Muscle layer of duodenum (tissue), 2 donors: ENCODE measurements around the gene CACHD1.

ENCODE experiments used
- H3K27ac ChIP-seq: one replicate; pipeline ENCODE4 v1.7.0; 2013; ENCODE audit warnings: mild to moderate bottlenecking, low read length
- H3K27me3 ChIP-seq: one replicate; pipeline ENCODE4 v1.7.0; 2013; ENCODE audit warnings: low read depth, mild to moderate bottlenecking, control low read depth, low read length
- H3K36me3 ChIP-seq, 2 donors: one replicate each; pipeline ENCODE4 v1.7.0; 2013; ENCODE audit warnings: low read length in 2 of 2, control low read depth in 1 of 2, mild to moderate bottlenecking in 1 of 2; ENCODE audit not compliant: insufficient read depth in 2 of 2, control insufficient read depth in 1 of 2
- H3K4me1 ChIP-seq, 2 donors: one replicate each; pipeline ENCODE4 v1.7.0; 2013; ENCODE audit warnings: low read length in 2 of 2, mild to moderate bottlenecking in 2 of 2, control low read depth in 1 of 2, moderate library complexity in 1 of 2; ENCODE audit not compliant: insufficient read depth in 2 of 2, control insufficient read depth in 1 of 2
- H3K4me3 ChIP-seq, 2 donors: one replicate each; pipeline ENCODE4 v1.7.0; 2013; ENCODE audit warnings: low read length in 2 of 2, low read depth in 1 of 2, mild to moderate bottlenecking in 1 of 2
- H3K9me3 ChIP-seq, 2 donors: one replicate each; pipeline ENCODE4 v1.7.0; 2013; ENCODE audit warnings: low read length in 2 of 2, control low read depth in 1 of 2, mild to moderate bottlenecking in 1 of 2; ENCODE audit not compliant: control insufficient read depth in 1 of 2
- donor health status: healthy.

Gene CACHD1

DNA sequence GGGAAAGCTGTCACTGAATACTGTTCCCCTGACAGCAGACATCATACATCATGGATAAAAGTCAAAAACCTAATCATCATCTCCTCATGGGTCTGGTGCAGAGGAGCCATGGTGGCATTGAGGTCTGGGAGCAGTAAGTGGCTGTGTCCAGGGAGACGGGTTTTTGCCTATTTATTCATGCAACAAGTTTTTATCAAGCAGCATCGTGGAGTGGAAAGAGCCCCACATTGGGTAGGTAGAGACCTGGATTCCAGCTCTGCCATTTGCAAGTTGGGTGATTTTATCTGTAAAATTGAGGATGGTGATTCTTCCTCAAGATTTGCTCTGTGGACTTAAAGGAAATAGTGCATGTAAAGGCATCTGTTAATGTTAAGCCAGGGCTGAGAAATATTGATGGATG is 4.2 kb downstream of the CACHD1 start:
- peaks cover 0 to 29% of the 10 kb centered on the region in 2 donors for H3K4me1 ChIP-seq
- no peaks in the 10 kb centered on the region for H3K36me3 ChIP-seq
- H3K4me3 ChIP-seq, result no peak overlapping the region
- H3K9me3 ChIP-seq, result no peaks in the 10 kb centered on the region
- H3K27ac ChIP-seq, result no peak overlapping the region
- peaks cover 4% of the 10 kb centered on the region for H3K27me3 ChIP-seq

DNA sequence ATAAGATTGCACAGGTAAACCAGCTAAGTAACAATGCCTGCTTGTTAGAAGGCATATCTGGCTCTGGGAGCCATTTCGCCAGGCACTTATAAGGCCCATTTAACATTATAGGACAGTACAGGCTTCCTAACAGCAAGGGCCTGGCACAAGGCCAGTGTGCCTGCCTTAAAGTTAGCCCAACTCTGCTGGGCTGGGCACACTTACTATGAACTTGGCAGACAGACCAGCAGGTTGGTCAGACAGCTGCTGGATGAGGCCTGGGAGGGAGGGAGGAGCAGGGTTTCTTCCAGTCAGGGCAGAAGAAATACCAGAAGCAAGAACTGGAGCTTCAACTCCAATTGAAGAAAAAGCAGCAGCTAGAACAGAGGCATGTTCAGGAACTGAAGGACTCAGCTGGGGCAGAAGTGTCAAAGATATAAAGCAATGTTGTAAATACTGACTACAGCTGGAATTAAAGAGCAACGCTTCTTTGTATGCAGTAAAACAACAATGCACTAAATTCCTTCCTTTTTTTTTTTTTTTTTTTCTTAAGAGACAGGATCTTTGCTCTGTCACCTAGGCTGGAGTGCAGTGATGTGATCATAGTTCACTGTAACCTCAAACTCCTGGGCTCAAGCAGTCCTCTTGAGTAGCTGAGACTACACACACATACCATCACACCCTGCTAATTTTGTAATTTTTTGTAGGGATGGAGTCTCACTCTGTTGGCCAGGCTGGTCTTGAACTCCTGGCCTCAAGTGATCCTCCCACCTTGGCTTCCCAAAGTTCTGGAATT is 4.9 kb downstream of the CACHD1 start:
- no peaks in the 10 kb centered on the region for H3K9me3 ChIP-seq
- H3K27ac ChIP-seq, result no peak overlapping the region
- H3K36me3 ChIP-seq, result no peaks in the 10 kb centered on the region
- H3K4me1 ChIP-seq, result peaks cover 0 to 23% of the 10 kb centered on the region in 2 donors
- H3K4me3 ChIP-seq, result no peak overlapping the region
- H3K27me3 ChIP-seq, result peaks cover 4% of the 10 kb centered on the region

DNA sequence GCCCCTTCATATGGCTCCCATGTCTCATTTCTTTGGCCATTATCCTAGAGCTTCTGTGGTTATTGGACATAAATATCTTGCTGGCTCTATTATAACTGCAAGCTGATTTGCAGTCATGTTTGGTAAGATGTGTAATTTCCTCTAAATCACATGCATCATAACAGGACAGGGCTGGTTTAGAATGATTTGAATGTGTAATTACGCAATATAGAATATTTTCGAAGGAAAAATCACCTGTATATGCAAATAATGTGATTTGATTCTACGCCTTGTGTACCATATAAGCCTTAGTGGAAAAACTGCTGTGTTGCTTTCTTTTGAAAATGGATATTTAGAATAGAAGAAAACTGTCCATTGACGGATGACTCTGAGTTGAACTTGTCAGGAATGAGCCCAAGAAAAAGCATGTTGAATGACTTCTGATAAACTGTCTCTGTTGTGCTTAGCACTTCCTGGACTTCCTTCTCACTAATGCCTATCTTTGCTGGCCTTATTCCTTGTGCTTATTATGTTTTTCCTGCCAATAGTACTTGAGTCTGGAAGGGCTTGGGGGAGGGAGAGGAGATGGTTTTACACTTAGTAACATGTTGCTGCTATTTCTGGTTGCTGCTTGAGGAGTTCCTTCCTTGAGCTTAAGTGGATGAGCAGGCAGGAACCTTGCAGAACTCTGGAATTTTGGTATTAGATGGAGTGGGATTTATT is 6.5 kb downstream of the CACHD1 start:
- H3K4me3 ChIP-seq, result no peak overlapping the region
- H3K27me3 ChIP-seq, result peaks cover 2% of the 10 kb centered on the region
- no peaks in the 10 kb centered on the region for H3K36me3 ChIP-seq
- H3K9me3 ChIP-seq, result no peaks in the 10 kb centered on the region
- peaks cover 0 to 14% of the 10 kb centered on the region in 2 donors for H3K4me1 ChIP-seq
- H3K27ac ChIP-seq, result no peak overlapping the region

DNA sequence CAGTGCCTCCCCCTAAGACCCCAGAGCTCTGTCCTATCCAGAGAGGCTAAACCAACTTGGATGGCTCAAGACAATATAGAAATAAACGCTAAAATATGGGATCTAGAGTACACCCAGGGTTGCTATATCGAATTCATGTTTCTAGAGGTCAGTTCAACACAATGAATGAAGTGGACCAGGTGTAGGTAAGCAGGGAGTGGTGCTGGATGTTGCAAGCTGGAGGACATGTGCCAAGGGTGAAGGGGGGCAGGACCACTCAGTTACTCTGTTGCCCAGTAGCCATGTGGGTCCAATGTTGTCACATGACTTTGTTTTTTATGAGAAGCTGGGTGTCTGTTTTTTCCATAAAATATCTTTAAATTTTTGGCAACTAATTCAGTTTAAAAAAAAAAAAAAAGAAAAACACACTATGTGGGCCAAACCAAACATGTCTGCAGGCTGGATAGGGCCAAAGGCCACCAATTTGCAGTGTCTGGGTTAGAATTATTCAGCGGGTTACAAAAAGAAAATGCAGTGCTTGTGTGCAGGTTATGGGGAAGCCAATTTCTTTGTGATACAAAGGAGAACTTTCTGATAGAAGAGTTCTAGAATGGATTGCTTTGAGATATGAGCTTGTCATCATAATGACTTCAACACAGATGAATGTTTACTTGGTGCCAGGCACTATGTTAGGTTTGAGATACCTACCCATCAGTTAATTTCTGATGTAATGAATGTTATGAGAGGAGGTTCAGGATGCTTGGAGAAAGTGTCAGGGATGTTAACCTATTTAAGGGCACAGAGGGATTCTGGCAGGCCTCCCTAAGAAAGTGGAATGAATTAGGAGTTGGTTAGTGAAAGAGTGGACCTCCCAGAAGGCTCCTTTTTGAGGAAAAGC is 8.9 kb downstream of the CACHD1 start:
- Histone ChIP-seq H3K4me3 (no peak overlapping the region), H3K4me1 (peaks cover 0 to 13% of the 10 kb centered on the region in 2 donors), H3K27ac (no peak overlapping the region), H3K9me3 (no peaks in the 10 kb centered on the region), H3K27me3 (no peaks in the 10 kb centered on the region), H3K36me3 (no peaks in the 10 kb centered on the region)

DNA sequence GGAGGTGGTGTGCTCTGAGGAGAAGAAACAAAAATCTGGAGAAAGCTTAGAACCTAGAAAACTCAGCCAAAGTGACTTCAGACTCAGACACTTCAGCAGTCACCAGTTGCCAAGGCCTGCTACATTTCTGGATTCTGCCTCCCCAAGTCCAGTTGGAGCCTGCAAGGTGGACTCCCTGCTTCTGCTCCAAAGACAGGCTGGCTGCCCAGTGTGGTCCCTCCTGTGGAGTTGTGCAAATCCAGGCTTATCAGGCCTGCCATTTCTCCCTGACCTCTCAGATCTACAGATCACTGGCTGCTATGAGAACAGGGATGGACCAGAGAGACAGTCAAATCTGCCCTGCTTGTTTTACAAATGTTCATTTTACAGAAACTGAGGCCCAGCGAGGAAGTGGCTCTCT is 9.9 kb downstream of the CACHD1 start:
- Histone ChIP-seq H3K27me3 (no peaks in the 10 kb centered on the region), H3K36me3 (no peaks in the 10 kb centered on the region), H3K4me1 (peaks cover 0 to 10% of the 10 kb centered on the region in 2 donors), H3K4me3 (no peak overlapping the region), H3K27ac (no peak overlapping the region), H3K9me3 (no peaks in the 10 kb centered on the region)

DNA sequence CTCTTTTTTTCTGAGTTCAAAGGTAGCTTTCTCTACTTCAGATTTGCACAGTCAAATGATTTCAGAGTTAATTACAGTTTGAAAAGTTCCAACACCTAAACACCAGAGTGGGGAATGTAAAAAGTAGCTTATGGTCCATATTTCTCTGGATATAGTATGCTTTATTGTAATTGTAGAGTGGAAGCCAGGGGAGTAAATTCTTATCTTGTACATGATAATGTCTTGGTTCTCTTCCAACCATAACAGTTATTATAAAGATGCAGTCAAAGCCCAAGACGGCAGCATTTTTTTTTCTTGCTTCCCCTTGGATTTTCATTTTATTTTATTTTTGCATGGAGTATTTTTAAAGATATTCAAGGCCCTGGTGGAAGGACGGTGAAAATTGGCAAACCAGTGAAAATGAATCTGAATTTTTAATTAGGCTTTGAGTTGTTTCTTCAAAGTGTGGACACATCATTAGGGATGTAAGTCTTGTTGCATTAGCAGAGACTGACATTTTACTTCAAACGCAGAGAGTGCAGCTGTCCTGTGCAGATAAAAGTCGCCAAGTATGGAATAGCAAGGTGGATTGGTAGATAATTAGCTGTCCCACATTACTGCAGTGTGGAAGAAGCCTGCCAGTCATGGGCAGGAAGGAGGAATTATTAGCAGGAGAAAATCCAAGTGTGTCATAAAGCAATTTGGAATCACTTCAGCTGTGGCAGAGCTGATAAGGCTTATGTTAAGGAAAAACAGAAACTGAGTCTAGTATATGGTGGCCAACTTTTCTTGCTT is 11.3 kb downstream of the CACHD1 start:
- Histone ChIP-seq H3K36me3 (no peaks in the 10 kb centered on the region), H3K4me3 (no peak overlapping the region)

DNA sequence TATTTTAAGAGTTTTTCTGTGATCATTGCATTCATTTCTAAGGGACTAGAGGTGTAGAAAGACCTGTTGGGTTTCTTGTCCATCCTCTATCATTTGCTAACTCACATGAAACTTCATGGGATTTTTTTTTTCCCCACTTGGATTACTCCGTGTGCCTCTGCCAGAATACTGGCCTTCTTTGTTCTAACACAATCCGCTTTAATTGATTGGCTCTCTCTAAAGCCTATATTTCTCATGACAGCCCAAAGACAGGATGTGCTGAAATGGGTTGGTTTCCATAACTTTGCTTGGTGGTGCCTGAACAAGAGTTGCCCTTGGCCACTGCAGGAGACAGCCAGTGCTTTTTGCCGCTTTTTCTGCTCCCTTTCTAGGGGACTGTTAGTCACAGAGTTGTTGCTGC is 12.2 kb downstream of the CACHD1 start:
- no peak overlapping the region for H3K4me3 ChIP-seq
- no peak overlapping the region for H3K27ac ChIP-seq
- H3K9me3 ChIP-seq, result no peaks in the 10 kb centered on the region
- no peaks in the 10 kb centered on the region for H3K4me1 ChIP-seq
- H3K27me3 ChIP-seq, result no peaks in the 10 kb centered on the region
- H3K36me3 ChIP-seq, result no peaks in the 10 kb centered on the region

More for the DNA sequence above, 11.3 kb downstream of the CACHD1 start:
- Histone ChIP-seq H3K9me3 (no peaks in the 10 kb centered on the region), H3K27ac (no peak overlapping the region), H3K4me1 (peaks cover 0 to 6% of the 10 kb centered on the region in 2 donors), H3K27me3 (no peaks in the 10 kb centered on the region)

DNA sequence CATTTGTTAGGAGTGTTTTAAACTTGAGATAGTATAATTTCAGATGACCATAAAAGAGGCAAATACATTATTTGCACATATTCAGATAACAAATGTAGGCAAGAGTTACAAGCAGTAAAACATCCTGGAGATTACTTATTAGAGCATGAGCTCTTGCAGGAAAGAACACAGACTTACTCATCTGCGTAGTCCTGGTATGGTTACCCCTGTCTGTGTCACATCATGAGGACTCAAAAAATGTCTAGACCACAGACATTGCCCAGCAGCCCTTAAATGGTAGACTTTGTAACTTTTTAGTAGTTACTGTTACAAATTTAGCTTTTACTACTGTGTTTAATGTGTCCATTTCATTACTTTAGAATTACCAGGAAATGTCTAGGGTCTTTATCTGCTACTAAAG is 12.8 kb downstream of the CACHD1 start:
- no peaks in the 10 kb centered on the region for H3K9me3 ChIP-seq
- H3K4me3 ChIP-seq, result no peak overlapping the region
- no peaks in the 10 kb centered on the region for H3K27me3 ChIP-seq
- no peaks in the 10 kb centered on the region for H3K4me1 ChIP-seq
- H3K36me3 ChIP-seq, result no peaks in the 10 kb centered on the region
- no peak overlapping the region for H3K27ac ChIP-seq

DNA sequence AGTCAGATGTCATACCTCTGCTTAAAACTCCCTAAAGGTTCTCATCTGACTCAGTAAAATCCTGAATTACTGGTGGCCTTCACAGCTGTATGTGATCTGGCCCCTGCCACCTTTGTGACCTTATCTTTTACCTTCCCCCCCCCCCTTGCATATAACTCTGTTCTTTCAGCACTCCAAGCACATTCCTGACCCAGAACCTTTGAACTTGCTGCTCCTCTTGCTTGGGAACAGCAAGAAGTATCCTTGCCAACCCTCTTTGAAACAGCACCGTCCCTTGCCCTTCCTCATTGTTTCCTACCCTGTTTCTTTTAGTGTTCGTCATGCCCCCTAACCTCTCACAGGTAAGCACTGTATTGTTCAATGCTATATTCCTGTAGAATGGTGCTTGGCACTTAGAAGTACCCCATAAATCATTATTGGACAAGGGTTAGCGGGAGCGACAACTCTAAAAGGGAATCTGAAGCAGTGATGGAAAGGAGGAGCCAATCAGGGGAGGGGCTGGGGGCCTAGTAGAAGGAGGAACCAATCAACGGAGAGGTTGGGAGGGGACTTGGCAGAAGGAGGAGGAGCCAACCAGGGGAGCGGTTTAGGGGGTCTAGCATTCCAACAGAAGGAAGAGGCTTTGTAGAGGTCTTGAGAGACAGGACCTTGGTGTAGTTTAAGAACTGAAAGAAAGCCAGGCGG is 13.9 kb downstream of the CACHD1 start:
- Histone ChIP-seq H3K27me3 (no peaks in the 10 kb centered on the region), H3K36me3 (no peaks in the 10 kb centered on the region), H3K27ac (no peak overlapping the region), H3K4me1 (no peaks in the 10 kb centered on the region), H3K4me3 (no peak overlapping the region), H3K9me3 (no peaks in the 10 kb centered on the region)

DNA sequence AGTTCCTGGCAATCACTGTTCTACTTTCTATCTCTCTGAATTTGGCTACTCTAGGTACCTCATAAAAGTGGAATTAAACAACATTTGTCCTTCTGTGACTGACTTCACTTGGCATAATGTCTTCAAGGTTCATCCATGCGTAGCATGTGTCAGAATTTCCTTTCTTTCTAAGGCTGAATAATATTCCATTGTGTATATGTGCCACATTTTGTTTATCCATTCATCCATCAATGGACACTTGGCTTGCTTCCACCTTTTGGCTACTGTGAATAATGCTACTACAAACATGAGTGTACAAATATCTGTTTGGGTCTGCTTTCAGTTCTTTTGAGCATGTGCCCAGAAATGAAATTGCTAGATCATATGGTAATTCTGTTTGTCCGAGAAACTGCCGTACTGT is 14.7 kb downstream of the CACHD1 start:
- H3K27ac ChIP-seq, result no peak overlapping the region
- H3K36me3 ChIP-seq, result no peaks in the 10 kb centered on the region
- no peaks in the 10 kb centered on the region for H3K4me1 ChIP-seq
- no peaks in the 10 kb centered on the region for H3K9me3 ChIP-seq
- no peak overlapping the region for H3K4me3 ChIP-seq
- H3K27me3 ChIP-seq, result no peaks in the 10 kb centered on the region
